Activated CD4-positive, alpha-beta T cell treated with anti-CD3 and anti-CD28 coated beads, Interleukin-2, amount 50 U/mL, for 4 hours (primary cell): ENCODE results near the gene RRP7A.
"Not testable (repeated sequence)": the region's sequence is repeated elsewhere in the genome, so short reads cannot be mapped to it uniquely, and the experiment has no call there.

ENCODE experiments used
- DNase-seq, 2 experiments: peaks; one replicate each; pipeline ENCODE4 v3.0.0-alpha.2; 2020

The RRP7A gene

DNA sequence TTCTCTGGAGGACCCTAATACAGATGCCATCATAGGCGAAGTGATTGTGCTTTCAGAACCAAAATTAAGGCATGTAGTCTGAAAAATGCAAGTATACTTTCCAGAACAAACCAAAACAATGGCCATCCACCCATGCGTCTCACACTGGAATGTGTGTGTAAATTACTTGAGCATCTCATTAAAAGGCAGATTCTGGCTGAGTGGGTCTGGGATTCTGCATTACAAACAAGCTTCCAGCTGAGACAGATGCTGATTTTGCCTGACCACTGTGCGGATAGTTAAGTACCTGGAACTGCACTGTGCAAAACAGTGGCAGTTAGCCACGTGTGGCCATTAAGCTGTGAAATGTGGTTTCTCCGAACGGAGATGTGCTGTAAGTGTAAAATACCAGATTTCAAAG, 26.2 kb downstream of the RRP7A start:
- no peak for DNase-seq

DNA sequence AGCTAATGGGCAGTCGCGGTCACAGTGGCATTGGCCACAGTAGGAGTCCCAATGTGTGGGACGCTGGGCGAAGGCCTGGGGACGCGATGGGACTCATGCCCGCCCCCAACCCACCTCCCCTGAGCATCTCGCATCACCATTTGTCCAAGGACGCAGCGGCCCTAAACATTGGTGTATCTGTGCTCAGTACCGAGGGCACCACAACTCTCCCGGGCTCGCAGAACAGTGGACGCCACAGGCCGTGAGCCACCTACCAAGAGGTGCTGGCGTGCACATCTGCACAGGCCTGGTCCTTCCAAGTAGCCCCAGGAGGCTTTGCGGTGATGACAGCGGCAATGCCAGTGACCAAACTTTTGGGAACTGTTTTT, 27.3 kb downstream of the RRP7A start:
- DNase-seq = no peak

DNA sequence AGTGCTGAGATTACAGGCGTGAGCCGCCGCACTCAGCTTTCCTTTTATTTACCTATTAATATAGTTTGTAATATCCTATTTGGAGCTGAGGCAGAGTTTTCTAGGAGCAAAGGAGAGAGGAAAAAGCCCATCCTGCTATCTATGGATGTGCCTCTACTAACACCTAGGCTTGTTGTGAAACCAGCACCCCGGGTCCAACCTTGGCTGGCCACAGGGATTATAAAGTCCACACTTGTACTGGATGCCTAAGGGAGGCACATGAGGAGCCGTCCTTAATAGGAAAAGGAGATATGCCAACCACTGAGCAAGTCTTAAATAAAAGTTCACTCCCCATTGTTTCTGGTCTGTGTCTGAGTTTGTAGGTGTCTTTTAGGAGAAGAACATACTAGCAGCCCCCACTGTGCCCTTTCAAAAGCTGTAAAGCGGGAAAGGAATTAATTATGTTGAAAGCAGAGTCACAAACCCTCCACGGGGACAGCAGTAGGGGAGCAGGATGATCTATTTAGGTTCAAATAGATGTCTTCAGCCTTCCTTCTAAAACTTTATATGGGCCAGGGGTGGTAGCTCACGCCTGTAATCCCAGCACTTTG, 29.3 kb downstream of the RRP7A start:
- no peak for DNase-seq

DNA sequence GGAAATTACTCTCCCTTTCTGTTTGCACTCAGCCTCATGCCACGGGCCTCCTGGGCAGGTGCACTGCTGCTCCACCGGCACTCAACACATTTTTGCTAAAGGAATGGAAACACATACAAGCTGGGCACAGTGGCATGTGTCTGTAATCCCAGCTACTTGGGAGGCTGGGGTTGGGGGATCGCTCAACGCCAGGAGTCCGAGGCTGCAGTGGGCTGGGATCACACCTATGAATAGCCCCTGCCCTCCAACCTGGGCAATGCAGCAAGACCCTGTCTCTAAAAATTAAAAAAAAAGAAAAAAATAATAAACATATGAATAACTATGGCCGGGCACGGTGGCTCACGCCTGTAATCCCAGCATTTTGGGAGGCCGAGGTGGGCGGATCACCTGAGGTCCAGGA, 30.6 kb downstream of the RRP7A start:
- no peak for DNase-seq

DNA sequence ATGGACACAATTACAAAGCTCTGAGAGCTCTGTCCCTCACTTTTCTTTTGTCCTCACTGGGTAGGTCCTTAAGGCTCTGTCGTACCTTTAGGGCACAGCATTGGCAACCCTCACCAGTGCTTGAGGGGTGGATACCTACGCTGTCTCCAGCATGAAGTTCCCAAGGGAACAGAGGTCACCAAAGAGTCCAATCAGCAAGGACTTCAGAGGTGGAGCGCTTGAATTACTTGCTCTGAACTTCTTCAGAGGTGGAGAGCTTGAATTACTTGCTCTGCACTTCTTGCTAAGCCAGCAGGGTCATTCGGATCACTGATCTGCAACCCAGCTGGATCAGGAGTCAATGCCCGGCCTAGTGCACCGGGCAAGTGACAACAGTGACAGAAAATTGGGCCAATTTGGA, 35.1 kb downstream of the RRP7A start:
- DNase-seq = no peak

DNA sequence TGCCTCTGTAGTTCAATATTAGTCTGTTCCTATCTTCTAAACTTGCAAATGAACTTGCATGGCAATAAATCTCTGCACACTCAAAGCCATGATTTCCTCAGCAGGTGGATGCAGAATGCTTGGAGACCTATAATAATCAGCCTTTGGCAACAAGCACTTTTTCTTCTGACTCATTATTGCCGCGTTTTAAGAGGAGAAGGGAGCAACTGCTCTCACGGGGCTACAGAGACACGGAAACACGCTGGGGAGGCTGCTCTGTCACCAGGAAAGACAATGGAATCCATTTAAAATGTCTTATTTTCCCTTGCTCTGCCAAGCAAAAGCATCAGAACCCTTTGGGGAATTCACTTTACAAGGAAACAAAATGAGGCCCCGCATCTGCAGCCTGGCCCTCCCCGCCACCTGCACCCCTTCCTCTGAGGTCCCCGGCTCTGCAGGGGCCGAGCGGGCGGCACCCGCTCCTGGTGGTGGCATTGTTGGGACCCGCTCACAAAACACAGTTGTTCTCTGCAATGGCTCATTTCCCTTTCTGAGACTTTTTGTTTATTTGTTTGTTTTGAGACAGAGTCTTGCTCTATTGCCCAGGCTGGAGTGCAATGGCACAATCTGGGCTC, 35.9 kb downstream of the RRP7A start:
- DNase-seq = not testable (repeated sequence)

DNA sequence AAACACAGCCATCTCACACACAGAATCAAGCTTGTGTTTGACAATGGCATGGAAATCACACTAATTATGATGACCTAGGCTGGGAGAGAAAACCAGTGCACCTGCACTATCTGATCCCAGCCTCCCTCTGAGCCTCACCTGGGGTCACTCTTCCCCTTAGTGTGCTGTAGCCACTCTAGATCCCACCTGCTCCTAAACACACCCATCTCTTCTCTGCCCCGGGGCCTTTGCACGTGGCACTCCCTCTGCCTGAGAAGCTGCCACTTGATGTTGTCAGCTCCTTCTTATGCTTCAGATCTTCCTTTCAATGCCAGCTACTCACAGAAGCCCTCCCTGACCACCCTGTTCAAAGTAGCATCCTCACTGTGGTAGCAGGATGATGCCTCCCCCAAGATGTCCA, 44.5 kb downstream of the RRP7A start:
- DNase-seq = no peak

DNA sequence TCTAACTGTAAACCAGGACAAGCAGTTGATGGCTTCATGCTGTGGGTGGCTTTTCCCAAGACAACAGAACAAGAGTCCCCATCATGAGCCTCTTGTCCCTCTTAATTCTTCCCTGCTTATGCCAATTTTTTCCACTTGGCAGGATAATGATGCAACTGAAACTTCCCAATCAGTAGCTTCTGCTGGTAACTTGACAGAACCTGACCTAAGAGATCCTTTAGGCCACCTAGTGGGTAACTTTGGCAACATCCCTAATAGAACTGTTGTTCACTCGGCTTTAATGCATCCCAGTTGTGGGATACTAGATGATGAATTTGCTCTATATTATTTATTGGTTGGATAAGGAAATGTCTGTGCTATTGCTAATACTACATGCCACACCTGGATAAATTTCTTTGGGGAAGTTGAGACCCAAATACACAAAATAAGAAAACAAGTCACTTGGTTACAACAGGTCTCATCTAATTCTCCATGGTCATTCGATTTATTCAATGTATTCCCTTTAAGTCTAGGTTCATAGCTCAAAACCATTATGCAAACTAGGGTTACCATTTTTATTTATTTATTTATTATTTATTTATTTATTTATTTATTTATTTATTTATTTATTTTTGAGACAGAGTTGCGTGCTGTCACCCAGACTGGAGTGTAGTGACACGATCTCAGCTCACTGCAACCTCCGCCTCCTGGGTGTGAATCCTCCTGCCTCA, 46.0 kb downstream of the RRP7A start:
- DNase-seq = no peak

DNA sequence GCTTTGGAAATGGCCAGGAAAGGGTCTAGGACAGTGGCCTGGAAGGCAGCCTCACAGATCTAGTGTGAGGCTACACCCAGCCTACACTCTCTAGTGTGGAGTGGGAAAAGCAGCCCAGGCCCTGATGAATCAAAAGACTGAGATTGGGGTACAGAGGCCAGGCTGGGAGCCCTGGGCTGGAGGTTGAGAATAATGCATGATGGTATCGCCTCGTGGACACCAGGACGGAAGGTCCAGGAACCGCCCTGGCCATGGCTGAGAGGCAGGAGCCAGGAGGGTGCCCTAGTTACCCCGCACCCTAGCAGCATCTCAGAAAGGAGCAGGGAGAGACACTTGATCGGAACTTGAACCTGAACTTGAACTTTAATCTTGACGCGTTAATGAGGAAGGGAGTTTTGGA, 46.9 kb downstream of the RRP7A start:
- DNase-seq = no peak

DNA sequence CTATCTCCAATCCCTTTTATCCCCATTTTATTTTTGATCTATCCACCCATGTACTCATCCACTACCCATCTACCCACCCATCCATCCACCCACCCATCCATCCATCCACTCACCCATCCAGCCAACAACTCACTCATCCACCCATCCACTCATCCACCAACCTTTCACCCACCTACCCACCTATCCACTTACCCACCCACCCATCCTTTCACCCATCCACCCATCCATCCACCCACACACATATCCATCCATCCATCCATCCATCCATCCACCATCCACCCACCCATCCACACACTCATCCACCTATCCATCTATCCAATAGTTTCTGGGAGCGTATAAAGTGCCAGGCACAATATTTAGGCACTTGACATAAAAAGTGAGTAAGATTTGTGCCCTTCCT, 48.2 kb downstream of the RRP7A start:
- DNase-seq = no peak

DNA sequence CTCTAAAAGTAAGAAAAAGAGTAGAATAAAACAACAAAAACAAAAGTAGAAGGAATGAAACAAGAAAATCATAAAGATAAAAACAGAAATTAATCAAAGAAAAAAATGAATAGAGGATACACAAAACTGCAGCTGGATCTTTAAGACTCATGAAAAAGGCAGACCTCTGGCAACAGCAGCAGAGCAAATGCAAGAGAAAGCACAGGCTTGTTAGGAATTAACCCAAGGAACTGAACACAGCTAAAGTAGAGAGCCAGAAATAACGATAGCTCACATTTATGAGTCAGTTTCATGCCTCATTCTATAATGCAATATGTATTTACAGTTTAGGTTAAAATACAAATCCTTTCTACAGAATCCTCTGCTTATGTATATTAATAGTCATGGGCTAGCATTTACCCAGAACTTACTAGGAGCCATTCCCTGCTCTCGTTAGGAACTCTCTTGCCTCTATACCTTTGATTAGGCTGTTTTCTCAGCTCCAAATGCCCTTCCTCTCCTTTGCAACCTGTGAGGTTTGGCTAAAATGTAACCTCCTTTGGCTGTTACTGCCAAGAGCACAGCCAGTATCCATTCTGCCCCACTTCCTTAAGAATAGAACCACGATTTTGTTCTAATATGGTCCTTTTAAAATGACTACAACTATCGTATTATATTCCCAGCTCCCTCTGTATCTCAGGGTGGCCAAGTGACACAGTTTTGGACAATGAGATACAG, 49.1 kb downstream of the RRP7A start:
- no peak for DNase-seq

DNA sequence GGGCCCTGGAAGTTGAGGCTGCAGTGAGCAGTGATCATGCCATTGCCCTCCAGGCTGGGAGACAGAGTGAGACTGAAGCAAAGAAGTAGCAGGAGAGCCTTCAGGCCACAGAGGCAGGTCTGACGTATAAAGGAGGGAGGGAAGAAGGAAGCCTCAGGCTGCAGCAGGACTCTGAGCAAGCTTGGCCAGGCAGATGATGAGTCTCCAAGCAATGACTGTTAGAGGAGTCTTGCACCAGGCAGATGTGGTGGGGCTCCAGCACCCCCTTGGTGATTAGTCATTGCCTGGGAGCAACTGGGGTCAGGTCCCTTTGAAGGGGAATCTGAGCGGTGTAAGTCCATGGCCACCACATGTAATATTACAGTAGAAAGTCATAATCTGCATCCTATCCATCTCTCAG, 50.8 kb downstream of the RRP7A start:
- DNase-seq = no peak

DNA sequence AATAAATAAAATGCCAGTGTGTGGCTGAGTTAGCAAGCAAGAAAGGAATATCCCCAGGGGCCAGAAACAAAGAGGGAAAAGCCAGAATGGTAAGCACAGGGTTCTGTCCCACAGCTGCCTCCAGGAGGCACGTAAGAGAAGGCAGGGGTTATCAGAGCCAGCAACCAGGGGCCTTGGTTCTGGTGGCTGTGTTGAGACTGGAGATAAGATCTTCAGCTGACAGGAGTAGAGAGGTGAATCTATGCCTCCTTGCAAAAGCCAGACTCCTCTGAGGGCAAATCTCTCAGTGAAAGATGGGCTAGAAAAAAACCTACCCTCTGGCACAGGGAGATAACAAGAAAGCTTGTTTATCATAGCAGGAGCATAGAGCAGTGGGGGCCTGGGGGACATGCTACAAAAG, 57.6 kb downstream of the RRP7A start:
- DNase-seq = no peak

DNA sequence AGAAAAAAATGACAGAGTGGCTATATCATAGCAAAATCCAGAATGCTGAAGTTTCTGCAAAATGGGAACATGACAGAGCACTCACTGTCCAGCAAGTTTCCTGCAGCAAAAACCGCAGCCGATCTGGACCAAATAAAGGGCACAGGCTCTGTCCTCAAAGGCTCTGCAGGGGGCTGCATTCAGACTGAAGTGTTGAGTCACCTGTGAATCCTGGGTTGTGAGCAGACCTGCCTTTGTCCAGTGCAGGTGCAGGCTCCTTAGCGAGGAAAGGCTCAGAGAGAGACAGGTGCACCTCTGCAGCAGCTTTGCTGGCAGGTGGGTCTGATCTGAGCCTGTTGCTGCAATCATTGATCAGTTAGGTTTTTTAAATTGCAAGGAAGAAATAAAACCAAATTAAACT, 58.1 kb downstream of the RRP7A start:
- no peak for DNase-seq
